HG03064 (cell line): ENCODE measurements around the gene PACRG.

ENCODE experiments used
- ATAC-seq: cut with Tn5 transposase; IDR thresholded peaks from one replicate; pipeline ENCODE4 v1.9.1; 2021; ENCODE audit warnings: low read depth; ENCODE audit not compliant: unreplicated experiment

PACRG gene

GRCh38 chr6:162857326-162857725, 129.6 kb downstream of the PACRG start:
- no peak for ATAC-seq

DNA sequence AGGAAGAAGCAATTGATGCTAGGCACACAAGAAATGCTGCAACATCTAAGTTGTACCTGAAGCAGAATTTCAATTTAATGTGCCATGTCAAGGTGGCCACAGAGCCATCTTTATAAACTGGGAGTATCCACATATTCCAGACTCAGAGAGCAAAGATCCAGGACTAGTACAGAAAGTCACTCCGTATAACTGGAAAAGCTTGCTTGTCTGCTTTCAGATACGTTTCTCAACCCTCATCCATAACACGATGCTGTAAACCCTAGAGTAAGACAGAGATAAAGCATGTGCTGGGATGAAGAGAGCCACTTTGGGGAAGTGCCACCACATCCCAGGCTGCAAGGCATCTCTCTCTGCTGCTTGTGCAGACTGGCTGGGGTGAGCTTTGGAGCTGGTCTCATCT, 134.7 kb downstream of the PACRG start:
- ATAC-seq = no peak

DNA sequence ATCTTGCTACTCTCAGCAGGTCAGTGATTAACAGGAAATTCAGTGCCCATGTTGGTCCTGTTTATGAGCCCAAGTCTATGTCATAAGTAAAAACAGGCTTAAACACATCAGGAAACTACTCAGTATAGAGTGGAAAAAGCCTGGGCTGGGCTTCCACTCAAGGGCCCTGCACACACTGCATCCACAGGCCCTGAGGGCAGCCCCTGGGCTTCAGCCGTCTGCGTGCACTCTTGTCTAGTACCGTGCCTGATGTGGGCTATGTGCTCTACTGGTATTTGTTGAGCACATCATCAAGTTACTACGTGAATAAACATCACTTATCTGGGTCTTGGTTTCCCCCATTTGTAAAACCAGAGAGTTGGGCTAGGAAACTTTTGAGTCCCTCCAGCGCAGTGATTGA, 135.2 kb downstream of the PACRG start:
- ATAC-seq = no peak

DNA sequence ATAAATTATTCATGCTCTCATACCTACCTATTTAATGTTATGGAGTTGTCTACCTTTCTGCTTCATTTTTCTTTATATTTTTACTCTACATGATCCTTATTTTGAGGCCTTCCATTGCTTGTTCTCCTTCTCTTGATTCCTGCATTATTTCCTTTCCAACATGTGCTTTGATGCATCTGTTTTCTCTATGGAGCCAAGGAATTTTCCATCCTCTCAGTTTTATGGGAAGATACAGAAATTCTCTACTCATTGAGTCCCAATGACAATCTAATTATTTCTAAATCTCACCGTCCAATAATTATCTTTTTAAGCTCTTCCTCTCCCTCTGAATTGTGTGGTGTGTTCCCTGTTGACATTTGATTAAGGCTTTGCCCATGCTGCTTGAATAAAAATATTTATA, 136.0 kb downstream of the PACRG start:
- no peak for ATAC-seq

DNA sequence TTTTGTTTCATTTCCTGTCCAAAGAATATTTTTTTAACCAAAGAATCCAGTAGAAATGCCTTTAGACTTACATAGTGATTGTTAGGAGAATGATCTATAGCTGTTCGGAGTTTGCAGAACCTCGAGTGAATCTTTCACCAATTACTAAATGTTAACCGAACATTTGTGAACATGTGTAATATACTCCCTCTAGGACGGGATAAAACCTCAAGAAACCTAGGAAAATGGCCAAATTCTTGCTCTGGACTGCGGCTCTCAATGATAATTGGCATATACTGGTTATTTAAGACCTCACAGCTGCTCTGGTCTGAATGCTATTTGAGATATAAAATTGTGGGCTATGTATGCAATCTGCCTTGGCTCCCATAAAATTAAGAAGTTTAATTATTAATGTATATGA, 137.1 kb downstream of the PACRG start:
- ATAC-seq = no peak

GRCh38 chr6:162866656-162867055, 138.9 kb downstream of the PACRG start:
- no peak for ATAC-seq

- ATAC-seq = no peak
These were observed 140.6 kb downstream of the PACRG start for GRCh38 chr6:162868397-162868796.

DNA sequence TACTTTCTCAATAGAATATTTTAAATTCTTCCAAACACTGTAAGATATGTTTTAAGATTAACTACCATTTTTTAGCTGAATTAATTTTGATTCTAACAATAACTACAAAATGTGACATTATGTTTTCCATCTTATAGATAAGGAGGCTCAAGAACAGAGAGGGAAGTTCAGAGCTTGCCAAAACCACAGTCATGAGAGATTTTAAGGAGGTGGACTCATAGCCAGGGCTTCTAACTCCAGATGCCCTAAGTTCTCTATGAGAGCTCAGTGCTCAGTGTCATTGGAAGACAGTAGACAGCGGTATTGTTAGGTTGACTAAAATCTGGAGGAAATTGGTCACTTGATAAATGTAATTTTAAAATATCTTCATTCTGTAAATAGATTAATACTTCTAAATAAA, 144.2 kb downstream of the PACRG start:
- ATAC-seq = no peak

DNA sequence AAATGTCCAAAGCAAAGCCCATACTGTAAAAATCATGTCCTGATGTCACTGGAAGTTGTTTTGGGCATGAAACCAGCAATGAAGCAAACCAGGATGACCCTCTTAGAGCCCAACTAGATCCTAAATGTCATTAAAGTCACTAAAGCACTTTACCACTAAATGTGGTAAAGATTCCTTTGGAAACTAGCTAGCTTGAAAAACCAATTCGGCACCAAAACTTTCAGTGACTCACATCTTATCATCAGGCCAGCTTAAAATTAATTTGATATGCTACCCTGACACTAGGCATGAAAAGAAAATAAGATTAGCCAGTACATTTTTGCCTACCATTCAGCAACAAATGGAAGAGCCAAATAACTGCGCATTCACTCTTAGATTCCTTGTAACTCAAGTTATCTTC, 145.8 kb downstream of the PACRG start:
- no peak for ATAC-seq

GRCh38 chr6:162875070-162875469, 147.3 kb downstream of the PACRG start:
- no peak for ATAC-seq

DNA sequence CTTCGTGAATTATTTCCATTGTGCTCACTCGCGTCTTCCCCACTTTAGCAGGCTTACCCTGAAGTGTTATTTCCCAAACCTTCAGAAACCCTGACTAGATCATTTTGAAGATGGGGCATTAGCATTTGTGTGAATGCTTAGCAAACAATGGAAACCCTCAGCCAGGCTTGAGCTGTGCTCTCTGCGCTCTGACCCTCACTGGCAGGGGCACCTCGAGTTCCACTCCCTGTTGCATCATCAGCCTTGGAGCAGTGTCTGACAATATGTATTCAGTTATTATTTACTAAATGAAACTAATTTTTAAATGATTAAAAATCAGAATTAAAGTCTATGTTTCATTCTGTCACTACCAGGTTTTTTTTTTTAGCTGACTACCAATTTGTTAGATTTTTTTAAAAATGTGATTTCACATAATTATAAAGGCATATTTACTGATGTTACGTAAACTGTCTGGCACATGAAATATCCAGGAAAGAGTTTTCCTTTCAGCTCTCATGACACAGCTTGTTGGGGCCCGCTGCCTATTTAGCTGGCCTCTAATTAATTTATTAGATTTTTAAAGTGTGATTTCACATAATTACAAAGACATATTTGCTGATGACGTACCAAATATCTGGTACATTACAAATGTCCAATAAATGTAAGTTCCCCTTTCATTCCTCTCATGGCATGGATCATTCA, 155.2 kb downstream of the PACRG start:
- ATAC-seq = no peak

GRCh38 chr6:162887981-162888689, 160.4 kb downstream of the PACRG start:
- ATAC-seq = no peak

GRCh38 chr6:162889303-162889702, 161.5 kb downstream of the PACRG start:
- ATAC-seq = no peak

DNA sequence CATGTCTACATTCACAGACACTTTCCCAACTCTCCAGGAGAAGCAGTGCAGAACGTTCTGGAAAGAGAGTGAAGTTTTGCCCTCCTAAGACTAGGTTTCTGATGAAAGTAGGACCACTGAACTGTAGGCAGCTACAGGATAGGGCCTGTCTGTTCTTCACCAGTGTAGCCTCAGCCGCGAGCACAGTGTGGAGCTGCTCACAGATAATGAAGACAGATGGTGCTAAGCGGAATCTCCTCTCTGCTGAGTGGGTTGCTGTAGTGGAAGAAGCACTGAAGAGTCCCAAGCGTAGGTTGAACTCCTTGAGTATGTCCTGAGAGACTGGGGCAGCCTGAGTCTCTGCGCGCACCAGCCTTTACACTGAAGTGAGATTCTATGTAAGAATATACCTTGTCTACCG, 170.2 kb downstream of the PACRG start:
- no peak for ATAC-seq

DNA sequence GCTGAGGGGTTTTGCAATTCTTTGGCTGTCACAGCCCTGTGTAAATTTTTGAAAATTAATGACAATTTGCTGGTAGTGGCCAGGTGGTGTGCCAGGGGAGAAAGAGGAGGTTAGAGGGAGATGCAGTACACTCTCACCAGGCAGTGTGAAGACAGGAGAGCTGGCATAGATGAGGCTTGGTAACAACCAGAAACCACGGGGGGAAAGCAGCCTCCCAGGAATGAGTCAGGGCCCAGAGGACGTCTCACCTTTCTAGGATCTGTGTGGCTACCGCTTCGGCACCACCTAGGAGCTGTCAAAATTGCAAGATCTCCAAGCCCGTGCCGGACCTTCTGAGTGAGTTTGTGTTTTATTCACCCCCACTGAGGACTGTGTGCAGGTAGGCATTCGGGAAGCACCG, 171.4 kb downstream of the PACRG start:
- no peak for ATAC-seq

- ATAC-seq = no peak
These were observed 172.7 kb downstream of the PACRG start for GRCh38 chr6:162900503-162900902.

- no peak for ATAC-seq
These were observed 176.4 kb downstream of the PACRG start for GRCh38 chr6:162904069-162904663.

DNA sequence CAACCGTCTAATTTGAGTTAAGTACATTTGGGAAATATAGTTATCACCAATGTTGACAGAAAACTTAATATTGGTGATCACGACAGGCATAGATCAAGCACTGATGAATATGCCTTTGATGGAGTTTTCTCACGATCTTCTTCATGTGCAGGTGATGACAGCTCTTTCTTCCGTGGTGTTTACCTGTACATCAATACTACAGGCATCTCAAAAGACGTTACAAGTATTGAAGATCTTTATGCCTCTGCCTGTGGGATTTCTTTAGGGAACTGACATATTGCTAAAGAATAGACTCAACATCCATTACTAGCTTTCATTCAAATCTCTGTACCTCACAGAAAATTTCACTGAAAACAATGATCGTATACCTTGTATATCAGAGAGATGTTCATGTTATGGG, 178.7 kb downstream of the PACRG start:
- ATAC-seq = no peak

GRCh38 chr6:162907876-162908481, 180.2 kb downstream of the PACRG start:
- no peak for ATAC-seq

GRCh38 chr6:162913206-162913605, 185.4 kb downstream of the PACRG start:
- no peak for ATAC-seq

DNA sequence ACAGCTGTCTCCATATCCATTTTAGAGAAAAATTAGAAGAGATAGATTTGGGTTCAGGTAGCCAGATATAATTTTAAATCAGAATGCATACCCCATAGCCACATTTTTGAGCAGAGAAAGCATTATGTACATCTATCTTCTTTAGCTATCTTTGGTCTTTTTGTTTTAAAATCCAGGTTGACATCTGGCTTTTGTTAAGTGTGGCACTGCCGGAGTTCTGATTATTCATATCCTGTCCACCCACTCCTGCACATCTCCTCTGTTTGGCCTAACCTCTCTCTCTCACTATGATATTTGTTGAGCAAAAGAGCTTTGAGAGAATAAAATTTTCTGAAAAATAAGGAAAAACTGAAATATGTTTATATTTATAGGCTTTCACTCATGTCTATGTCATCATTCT, 189.7 kb downstream of the PACRG start:
- no peak for ATAC-seq

- no peak for ATAC-seq
These were observed 193.3 kb downstream of the PACRG start for GRCh38 chr6:162921062-162921461.
